Kidney (tissue), 14 donors: Measurements from ENCODE around the gene CCNH. TPM values are rescaled to one million over a fixed set of nuclear protein-coding genes. Genes with fewer than 3 reads are reported as not detected.

Source experiments
- DNase-seq, 5 donors: peaks; one replicate each; pipeline ENCODE4 v3.0.0-alpha.2; 2013 to 2020
- FAIRE-seq: peaks from 2 replicates; lab custom pipeline; 2012; peaks lifted over from hg19 to GRCh38; lab: Jason Lieb, UNC
- H3K27ac ChIP-seq, 2 donors: one replicate each; pipeline ENCODE4 v1.7.0; 2013; ENCODE audit warnings: low read depth in 2 of 2, low read length in 2 of 2, inconsistent platforms in 1 of 2
- H3K27me3 ChIP-seq: one replicate; pipeline ENCODE4 v1.7.1; 2013; ENCODE audit warnings: low read length, inconsistent platforms; ENCODE audit not compliant: control insufficient read depth, insufficient read depth
- H3K36me3 ChIP-seq, 3 donors: one replicate each; pipeline versions ENCODE4 v1.7.0 to v1.7.1; 2013; ENCODE audit warnings: low read length in 3 of 3, control low read depth in 1 of 3, inconsistent platforms in 1 of 3; ENCODE audit not compliant: insufficient read depth in 3 of 3, control insufficient read depth in 2 of 3
- H3K4me1 ChIP-seq, 3 donors: one replicate each; pipeline versions ENCODE4 v1.7.0 to v1.7.1; 2013; ENCODE audit warnings: low read length in 3 of 3, inconsistent platforms in 1 of 3, low read depth in 1 of 3; ENCODE audit not compliant: control insufficient read depth in 2 of 3, insufficient read depth in 2 of 3
- H3K4me3 ChIP-seq, 3 donors: one replicate each; pipeline versions ENCODE4 v1.7.0 to v1.8.1; 2013; ENCODE audit warnings: low read length in 3 of 3, control low read depth in 1 of 3, inconsistent platforms in 1 of 3
- H3K9ac ChIP-seq, 3 donors: one replicate each; pipeline versions ENCODE4 v1.7.0 to v1.7.1; 2013; ENCODE audit warnings: low read length in 3 of 3, control low read depth in 1 of 3, inconsistent platforms in 1 of 3
- H3K9me3 ChIP-seq, 3 donors: one replicate each; pipeline versions ENCODE4 v1.7.0 to v1.7.1; 2013; ENCODE audit warnings: low read length in 3 of 3, control low read depth in 1 of 3, inconsistent platforms in 1 of 3; ENCODE audit not compliant: control insufficient read depth in 2 of 3, insufficient read depth in 1 of 3
- CTCF ChIP-seq: IDR thresholded peaks from 3 replicates; pipeline ENCODE4 v1.5.1; 2012; ENCODE audit warnings: mild to moderate bottlenecking, moderate library complexity, borderline replicate concordance; ENCODE audit not compliant: insufficient read depth; ENCODE audit errors: extremely low read depth
- intact Hi-C: fragments of 100-400 bp; cut with DNase I; formaldehyde crosslinking; loops from one replicate; pipeline ENCODE4 v1.11.1; 2022
- polyA plus RNA-seq: library from polyadenylated mRNA; stranded (reverse); fragments of 350-450 nt; fragmentation: Illumina TruSeq; extraction: RNeasy Lipid Tissue Mini Kit (QIAGEN cat#74804); gene quantifications from one replicate; pipeline ENCODE4 v1.2.3, GENCODE V29; 2014; ENCODE audit warnings: low read depth, low replicate concordance; ENCODE audit not compliant: insufficient read depth
- total RNA-seq: library from RNA; stranded (reverse); fragmentation: NEBNext Ultra II Directional; extraction: Animal tissue kit (Norgen Biotek cat#: 25700); gene quantifications from one replicate; pipeline ENCODE4 v1.2.1, GENCODE V29; 2021
- donor health status: control.
- donor health status: control.
- donor health status: control.
- donor health status: control.
- donor health status: control.
- donor health status: DM: yes; HTN: yes; CAD: no.
- donor health status: Normal renal cell carcinoma (clear cell type).

The CCNH gene
- total and polyA plus RNA-seq, 2 donors from 2014 or later, result 49.7 to 52.6 TPM

GRCh38 chr5:87435144-87435694 lies 22.5 kb upstream of the CCNH start:
- no peak overlapping the region for H3K27ac ChIP-seq
- TF ChIP-seq CTCF, result no peak
- no peak overlapping the region for H3K4me3 ChIP-seq
- intact Hi-C loops, result no loop called here
- no peak overlapping the region for H3K9ac ChIP-seq
- no peaks in the 10 kb centered on the region for H3K4me1 ChIP-seq
- H3K36me3 ChIP-seq, result no peaks in the 10 kb centered on the region
- DNase-seq, result no peak
- FAIRE-seq, result no peak
- peaks cover 0 to 5% (median 0%) of the 10 kb centered on the region in 3 donors for H3K9me3 ChIP-seq
- no peaks in the 10 kb centered on the region for H3K27me3 ChIP-seq

- no peaks in the 10 kb centered on the region for H3K27me3 ChIP-seq
- intact Hi-C loops, result no loop called here
Measured at GRCh38 chr5:87434461-87434860, 21.7 kb upstream of the CCNH start.

GRCh38 chr5:87433945-87434344 lies 21.2 kb upstream of the CCNH start:
- intact Hi-C loops, result no loop called here
- no peaks in the 10 kb centered on the region for H3K27me3 ChIP-seq
- H3K36me3 ChIP-seq, result no peaks in the 10 kb centered on the region
- DNase-seq (no peak), FAIRE-seq (no peak)
- H3K9ac ChIP-seq, result no peak overlapping the region
- no peak overlapping the region for H3K27ac ChIP-seq
- no peaks in the 10 kb centered on the region for H3K4me1 ChIP-seq
- H3K9me3 ChIP-seq, result no peaks in the 10 kb centered on the region
- TF ChIP-seq CTCF, result no peak
- no peak overlapping the region for H3K4me3 ChIP-seq

More at GRCh38 chr5:87434461-87434860, 21.7 kb upstream of the CCNH start:
- DNase-seq (no peak), FAIRE-seq (no peak)
- Histone ChIP-seq H3K9me3 (no peaks in the 10 kb centered on the region), H3K27ac (no peak overlapping the region), H3K36me3 (no peaks in the 10 kb centered on the region), H3K4me3 (no peak overlapping the region), H3K4me1 (no peaks in the 10 kb centered on the region), H3K9ac (no peak overlapping the region)
- TF ChIP-seq CTCF, result no peak

- no peak overlapping the region for H3K27ac ChIP-seq
- no peak for FAIRE-seq
- H3K36me3 ChIP-seq, result no peaks in the 10 kb centered on the region
- no peaks in the 10 kb centered on the region for H3K27me3 ChIP-seq
- H3K9me3 ChIP-seq, result no peaks in the 10 kb centered on the region
- no peak for TF ChIP-seq CTCF
- H3K9ac ChIP-seq, result no peak overlapping the region
- DNase-seq, result no peak
- H3K4me1 ChIP-seq, result no peaks in the 10 kb centered on the region
- H3K4me3 ChIP-seq, result no peak overlapping the region
- intact Hi-C loops, result no loop called here
Measured at GRCh38 chr5:87432460-87432859, 19.7 kb upstream of the CCNH start.
